ENCODE results near the gene SRF. TPM values are rescaled to one million over a fixed set of nuclear protein-coding genes. Genes with fewer than 3 reads are reported as not detected.

Gene SRF
- total RNA-seq, 4 donors from 2014 or later, result 23.1 to 29.7 (median 26.4) TPM

- Histone ChIP-seq H3K4me1 (no peaks in the 10 kb centered on the region), H3K4me3 (no peak overlapping the region), H3K36me3 (peaks cover 0 to 19% (median 0%) of the 10 kb centered on the region in 3 donors), H3K27me3 (no peaks in the 10 kb centered on the region), H3K9me3 (no peaks in the 10 kb centered on the region), H3K27ac (no peak overlapping the region)
- DNase-seq, result no peak
- TF ChIP-seq CTCF (IDR thresholded peaks at IDR 0.05) (no peak), POLR2A (IDR thresholded peaks at IDR 0.05) (no peak)
Measured at GRCh38 chr6:43207286-43207685, 36.2 kb downstream of the SRF start.

- Histone ChIP-seq H3K9me3 (no peaks in the 10 kb centered on the region), H3K4me1 (no peaks in the 10 kb centered on the region), H3K27ac (no peak overlapping the region), H3K4me3 (no peak overlapping the region), H3K27me3 (no peaks in the 10 kb centered on the region), H3K36me3 (peaks cover 0 to 38% (median 0%) of the 10 kb centered on the region in 3 donors)
- peak in 1 of 3 donors; percentile 5 for DNase-seq
- peak in 3 of 6 experiments; percentile 10 to 23 (median 17) for TF ChIP-seq CTCF (IDR thresholded peaks at IDR 0.05)
- TF ChIP-seq POLR2A (IDR thresholded peaks at IDR 0.05), result no peak
Measured at GRCh38 chr6:43211955-43212354, 40.9 kb downstream of the SRF start.

GRCh38 chr6:43213431-43213830 is 42.4 kb downstream of the SRF start:
- Histone ChIP-seq H3K4me3 (no peak overlapping the region), H3K27me3 (no peaks in the 10 kb centered on the region), H3K4me1 (no peaks in the 10 kb centered on the region), H3K36me3 (peaks cover 0 to 46% (median 0%) of the 10 kb centered on the region in 3 donors), H3K9me3 (no peaks in the 10 kb centered on the region), H3K27ac (no peak overlapping the region)
- peak in 2 of 3 donors; percentile 11 to 14 for DNase-seq
- no peak for TF ChIP-seq POLR2A (IDR thresholded peaks at IDR 0.05)

GRCh38 chr6:43215066-43215465 is 44.0 kb downstream of the SRF start:
- H3K4me3 ChIP-seq, result no peak overlapping the region
- H3K27me3 ChIP-seq, result no peaks in the 10 kb centered on the region
- peak in 1 of 3 donors; percentile 36 for DNase-seq
- no peak for TF ChIP-seq CTCF (IDR thresholded peaks at IDR 0.05)
- TF ChIP-seq POLR2A (IDR thresholded peaks at IDR 0.05), result no peak
- H3K9me3 ChIP-seq, result no peaks in the 10 kb centered on the region
- no peak overlapping the region for H3K27ac ChIP-seq
- H3K4me1 ChIP-seq, result no peaks in the 10 kb centered on the region
- peaks cover 0 to 46% (median 0%) of the 10 kb centered on the region in 3 donors for H3K36me3 ChIP-seq

- H3K4me1 ChIP-seq, result no peaks in the 10 kb centered on the region
- peak in 1 of 3 donors; percentile 23 for DNase-seq
- H3K4me3 ChIP-seq, result no peak overlapping the region
- peaks cover 0 to 56% (median 0%) of the 10 kb centered on the region in 3 donors for H3K36me3 ChIP-seq
- no peak overlapping the region for H3K27ac ChIP-seq
- no peaks in the 10 kb centered on the region for H3K9me3 ChIP-seq
- TF ChIP-seq CTCF (IDR thresholded peaks at IDR 0.05) (no peak), POLR2A (IDR thresholded peaks at IDR 0.05) (no peak)
- H3K27me3 ChIP-seq, result no peaks in the 10 kb centered on the region
Measured at GRCh38 chr6:43216200-43216599, 45.1 kb downstream of the SRF start.

GRCh38 chr6:43217351-43217750 is 46.3 kb downstream of the SRF start:
- no peak for DNase-seq
- Histone ChIP-seq H3K27ac (no peak overlapping the region), H3K27me3 (no peaks in the 10 kb centered on the region), H3K9me3 (no peaks in the 10 kb centered on the region), H3K36me3 (peaks cover 0 to 63% (median 0%) of the 10 kb centered on the region in 3 donors), H3K4me1 (no peaks in the 10 kb centered on the region), H3K4me3 (no peak overlapping the region)
- TF ChIP-seq CTCF (IDR thresholded peaks at IDR 0.05) (no peak), POLR2A (IDR thresholded peaks at IDR 0.05) (no peak)
